ENCODE measurements around the gene CD48. TPM values are rescaled to one million over a fixed set of nuclear protein-coding genes. Genes with fewer than 3 reads are reported as not detected.
A peak's percentile ranks its signal among the peaks of the same experiment; 100 is the strongest.

CD48 gene
- total and polyA plus RNA-seq, 5 experiments from 2014 or later: 186 to 276 (median 213) TPM

GRCh38 chr1:160645386-160646130 lies 66.1 kb downstream of the CD48 start:
- peak overlapping the region; percentile 83 to 96 (median 93) for H3K27ac Mint-ChIP-seq
- H3K9me3 Mint-ChIP-seq: no peaks in the 10 kb centered on the region
- H3K36me3 Mint-ChIP-seq: no peaks in the 10 kb centered on the region
- peak overlapping the region; percentile 80 to 97 (median 89) for H3K4me3 Mint-ChIP-seq
- H3K4me1 Mint-ChIP-seq: peaks cover 36 to 91% (median 82%) of the 10 kb centered on the region in 4 donors
- DNase-seq (no peak), ATAC-seq (no peak)
- H3K27me3 Mint-ChIP-seq: no peaks in the 10 kb centered on the region
- POLR2A ChIA-PET: interaction anchor here (1.0 to 4.3 kb wide), 9 partner anchors 7 to 29 kb away, joined by 3 to 39 read pairs (median 10); no protein-coding TSS in a partner anchor

DNA sequence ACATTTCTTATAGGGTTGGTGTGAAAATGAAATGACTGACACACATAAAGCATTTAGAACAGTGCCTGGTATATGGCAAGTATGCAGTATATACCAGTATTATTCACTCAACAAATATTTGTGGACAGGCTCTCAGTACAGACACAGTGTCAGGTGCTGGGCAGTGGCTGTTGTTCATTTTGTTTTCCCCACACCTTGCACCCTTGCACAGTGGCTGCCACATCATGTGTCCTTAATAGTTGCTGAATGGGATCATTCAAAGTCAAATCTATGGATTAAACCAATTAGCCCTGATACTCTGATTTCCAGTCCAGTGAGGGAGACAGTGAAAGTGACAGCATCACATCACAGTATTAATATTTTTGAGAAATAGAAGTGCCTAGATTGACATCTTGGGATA lies 67.2 kb downstream of the CD48 start:
- no peak for ATAC-seq
- POLR2A ChIA-PET: interaction anchor here (1.6 to 4.3 kb wide), 3 partner anchors 16 to 21 kb away, joined by 6 to 39 read pairs (median 18); no protein-coding TSS in a partner anchor
- peak overlapping the region in 9 of 10 donors; percentile 21 to 96 (median 93) for H3K27ac Mint-ChIP-seq
- peak overlapping the region; percentile 80 to 97 (median 89) for H3K4me3 Mint-ChIP-seq
- H3K36me3 Mint-ChIP-seq: no peaks in the 10 kb centered on the region
- no peak for DNase-seq
- no peaks in the 10 kb centered on the region for H3K9me3 Mint-ChIP-seq
- H3K4me1 Mint-ChIP-seq: peaks cover 42 to 93% (median 89%) of the 10 kb centered on the region in 4 donors
- no peaks in the 10 kb centered on the region for H3K27me3 Mint-ChIP-seq

GRCh38 chr1:160643138-160643537 lies 68.5 kb downstream of the CD48 start:
- Mint-ChIP-seq H3K9me3 (no peaks in the 10 kb centered on the region), H3K27ac (peak overlapping the region; percentile 63 to 94 (median 86)), H3K4me3 (peak overlapping the region in 6 of 10 donors; percentile 20 to 97 (median 40)), H3K27me3 (no peaks in the 10 kb centered on the region), H3K4me1 (peaks cover 48 to 96% (median 94%) of the 10 kb centered on the region in 4 donors), H3K36me3 (no peaks in the 10 kb centered on the region)
- DNase-seq: no peak
- ATAC-seq: no peak
- POLR2A ChIA-PET: interaction anchor here (1.0 to 1.8 kb wide), 2 partner anchors 8 to 13 kb away, joined by 4 to 6 read pairs; no protein-coding TSS in a partner anchor

GRCh38 chr1:160642281-160642644 lies 69.4 kb downstream of the CD48 start:
- Mint-ChIP-seq H3K27me3 (no peaks in the 10 kb centered on the region), H3K4me1 (peaks cover 48 to 98% (median 95%) of the 10 kb centered on the region in 4 donors), H3K27ac (peak overlapping the region; percentile 70 to 95 (median 94)), H3K36me3 (peaks cover 0 to 3% (median under 1%) of the 10 kb centered on the region in 3 donors), H3K9me3 (no peaks in the 10 kb centered on the region), H3K4me3 (peak overlapping the region in 9 of 10 donors; percentile 0 to 97 (median 30))
- POLR2A ChIA-PET: interaction anchor here (1.0 to 1.8 kb wide), 2 partner anchors 9 to 12 kb away, joined by 4 to 6 read pairs; no protein-coding TSS in a partner anchor
- DNase-seq (no peak), ATAC-seq (no peak)

DNA sequence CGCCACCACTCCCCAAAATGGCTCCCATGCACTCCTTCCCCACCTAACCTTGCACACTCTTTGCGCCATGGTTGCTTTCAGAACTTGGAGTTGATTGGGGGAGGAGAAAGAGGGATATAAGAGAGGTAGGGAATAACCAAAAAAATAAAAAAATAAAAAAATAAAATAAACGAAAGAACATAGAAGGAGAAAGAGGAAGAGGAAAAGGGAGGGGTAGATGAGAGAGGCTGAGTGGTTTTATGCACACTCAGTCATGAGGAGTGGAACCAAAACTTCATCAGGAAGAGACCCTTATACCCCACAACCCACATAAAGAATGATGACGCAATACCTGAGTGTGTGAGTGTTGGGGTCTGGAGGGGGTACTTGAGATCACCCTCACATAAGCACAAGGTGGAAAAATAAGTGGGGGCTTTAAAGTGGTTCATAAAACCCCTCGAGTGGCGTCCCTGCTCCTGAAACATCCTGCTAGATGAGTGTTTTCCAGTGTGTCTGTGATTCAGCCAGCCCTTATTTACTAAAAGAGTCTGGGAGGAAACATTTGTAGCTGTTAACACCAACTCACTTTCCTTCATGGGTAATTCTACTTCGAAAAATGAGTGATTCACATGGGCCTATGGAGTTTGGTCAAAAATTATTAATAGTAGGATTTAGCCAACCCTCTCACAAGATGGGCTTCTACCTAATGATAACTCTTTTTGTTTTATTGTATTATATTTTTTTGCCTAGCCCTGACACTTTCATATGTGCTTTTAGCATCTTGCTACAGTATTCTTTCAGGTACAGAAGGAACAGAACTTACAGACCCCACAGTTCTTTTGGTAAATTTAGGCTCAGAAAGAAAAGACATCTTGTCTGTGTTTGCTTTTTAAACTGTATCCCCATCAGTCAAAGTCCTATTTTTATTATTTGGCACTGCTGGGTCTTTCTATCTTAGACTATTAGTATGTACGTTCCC lies 70.0 kb downstream of the CD48 start:
- Mint-ChIP-seq H3K4me1 (peaks cover 47 to 98% (median 93%) of the 10 kb centered on the region in 4 donors), H3K4me3 (peak overlapping the region; percentile 48 to 97 (median 74)), H3K9me3 (no peaks in the 10 kb centered on the region), H3K27ac (peak overlapping the region; percentile 73 to 95 (median 94)), H3K27me3 (no peaks in the 10 kb centered on the region), H3K36me3 (peaks cover 0 to 9% (median 6%) of the 10 kb centered on the region in 3 donors)
- ATAC-seq: peak; percentile 55 to 63
- POLR2A ChIA-PET: interaction anchor here (1.0 to 2.2 kb wide), 4 partner anchors 10 to 13 kb away, joined by 4 to 8 read pairs (median 6); no protein-coding TSS in a partner anchor
- DNase-seq: peak in 3 of 10 donors; percentile 37 to 48 (median 42)

- POLR2A ChIA-PET: interaction anchor here (0.6 to 2.2 kb wide), 7 partner anchors 11 to 70 kb away, joined by 3 to 8 read pairs (median 4); no protein-coding TSS in a partner anchor
- Mint-ChIP-seq H3K27ac (peak overlapping the region; percentile 63 to 95 (median 88)), H3K4me3 (peak overlapping the region in 9 of 10 donors; percentile 1 to 94 (median 67)), H3K4me1 (peaks cover 41 to 98% (median 88%) of the 10 kb centered on the region in 4 donors), H3K9me3 (no peaks in the 10 kb centered on the region), H3K27me3 (no peaks in the 10 kb centered on the region), H3K36me3 (peaks cover 0 to 15% (median 6%) of the 10 kb centered on the region in 3 donors)
- no peak for DNase-seq
- ATAC-seq: peak in 1 of 2 donors; percentile 34
Measured at GRCh38 chr1:160640359-160641123, 71.1 kb downstream of the CD48 start.

DNA sequence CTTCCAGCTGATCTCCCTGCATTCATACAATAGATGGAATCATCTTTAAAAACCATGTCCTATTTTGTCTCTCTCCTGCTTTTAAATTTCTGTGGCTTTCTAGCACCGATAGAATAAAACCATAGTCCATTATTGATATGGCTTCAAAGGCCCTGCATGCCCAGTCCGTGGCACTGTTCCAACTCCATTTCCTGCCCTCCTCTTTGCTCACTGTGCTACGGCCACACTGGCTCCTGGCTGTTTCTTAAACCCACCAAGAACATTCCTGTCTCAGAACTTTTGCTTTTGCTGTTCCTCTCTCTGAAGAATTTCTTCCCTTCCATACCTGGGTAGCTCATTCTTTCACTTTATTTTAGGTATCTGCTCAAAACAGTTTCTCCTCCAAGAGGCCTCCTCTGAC lies 72.0 kb downstream of the CD48 start:
- POLR2A ChIA-PET: interaction anchor here (0.6 to 2.2 kb wide), 10 partner anchors 10 to 458 kb away, joined by 3 to 8 read pairs (median 4); partner anchors contain the start of gene CD48
- Mint-ChIP-seq H3K4me1 (peaks cover 43 to 97% (median 88%) of the 10 kb centered on the region in 4 donors), H3K27me3 (no peaks in the 10 kb centered on the region), H3K9me3 (no peaks in the 10 kb centered on the region), H3K36me3 (peaks cover 0 to 19% (median 6%) of the 10 kb centered on the region in 3 donors), H3K27ac (peak overlapping the region; percentile 89 to 98 (median 94)), H3K4me3 (peak overlapping the region; percentile 21 to 82 (median 76))
- ATAC-seq (no peak), DNase-seq (no peak)

GRCh38 chr1:160638926-160639325 lies 72.7 kb downstream of the CD48 start:
- ATAC-seq: no peak
- Mint-ChIP-seq H3K4me3 (peak overlapping the region; percentile 66 to 83 (median 80)), H3K27ac (peak overlapping the region; percentile 89 to 98 (median 94)), H3K9me3 (no peaks in the 10 kb centered on the region), H3K36me3 (peaks cover 0 to 21% (median 9%) of the 10 kb centered on the region in 3 donors), H3K27me3 (no peaks in the 10 kb centered on the region), H3K4me1 (peaks cover 45 to 97% (median 88%) of the 10 kb centered on the region in 4 donors)
- POLR2A ChIA-PET: interaction anchor here (0.8 to 2.2 kb wide), 4 partner anchors 13 to 73 kb away, joined by 3 to 8 read pairs (median 6); partner anchors contain the start of gene CD48
- no peak for DNase-seq

- Mint-ChIP-seq H3K27ac (peak overlapping the region; percentile 89 to 98 (median 94)), H3K36me3 (peaks cover 0 to 22% (median 11%) of the 10 kb centered on the region in 3 donors), H3K4me1 (peaks cover 49 to 97% (median 88%) of the 10 kb centered on the region in 4 donors), H3K27me3 (no peaks in the 10 kb centered on the region), H3K4me3 (peak overlapping the region; percentile 66 to 83 (median 80)), H3K9me3 (no peaks in the 10 kb centered on the region)
- POLR2A ChIA-PET: interaction anchor here (0.7 to 2.1 kb wide), 4 partner anchors 8 to 28 kb away, joined by 4 to 6 read pairs (median 4); partner anchors contain the start of gene SLAMF1
- no peak for DNase-seq
- no peak for ATAC-seq
Measured at GRCh38 chr1:160638540-160638857, 73.1 kb downstream of the CD48 start.

- DNase-seq (peak in 8 of 10 donors; percentile 22 to 82 (median 70)), ATAC-seq (peak; percentile 71 to 86)
- Mint-ChIP-seq H3K27me3 (no peaks in the 10 kb centered on the region), H3K9me3 (no peaks in the 10 kb centered on the region), H3K27ac (peak overlapping the region; percentile 89 to 98 (median 94)), H3K36me3 (peaks cover 0 to 22% (median 11%) of the 10 kb centered on the region in 3 donors), H3K4me1 (peaks cover 49 to 97% (median 89%) of the 10 kb centered on the region in 4 donors), H3K4me3 (peak overlapping the region; percentile 66 to 83 (median 80))
- POLR2A ChIA-PET: interaction anchor here (0.7 to 1.0 kb wide), 4 partner anchors 8 to 30 kb away, joined by 3 to 5 read pairs (median 4); partner anchors contain the start of gene SLAMF1
Measured at GRCh38 chr1:160637821-160638539, 73.6 kb downstream of the CD48 start.
